NCI-H1092 treated with DMSO at 0.1 percent for 48 hours (cell line): ENCODE measurements around the gene PITX1.
A peak's percentile ranks its signal among the peaks of the same experiment; 100 is the strongest.

Experiments
- DNase-seq: peaks from one replicate; lab custom pipeline; 2025; lab: John Stamatoyannopoulos, UW

Gene PITX1

DNA sequence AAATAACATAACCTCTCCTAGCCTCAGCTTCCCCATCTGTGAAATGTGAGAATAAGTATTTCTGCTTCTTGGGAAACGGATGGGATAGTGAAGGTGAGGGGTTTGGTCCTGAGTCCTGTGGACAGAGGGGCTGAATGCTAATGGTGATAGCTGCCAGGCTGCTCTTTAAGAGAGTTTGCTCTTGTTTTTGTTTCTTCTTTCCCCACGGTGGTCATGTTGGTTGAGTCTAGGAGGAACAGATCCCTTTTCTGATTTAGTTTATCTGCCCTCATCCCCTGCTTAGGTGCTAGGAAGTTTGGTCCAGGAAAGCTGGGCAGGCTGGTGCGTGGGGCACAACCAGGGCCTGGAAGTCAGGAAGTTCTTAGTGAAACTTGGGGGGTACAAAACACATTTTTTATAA lies 7.7 kb upstream of the PITX1 start:
- no peak for DNase-seq

DNA sequence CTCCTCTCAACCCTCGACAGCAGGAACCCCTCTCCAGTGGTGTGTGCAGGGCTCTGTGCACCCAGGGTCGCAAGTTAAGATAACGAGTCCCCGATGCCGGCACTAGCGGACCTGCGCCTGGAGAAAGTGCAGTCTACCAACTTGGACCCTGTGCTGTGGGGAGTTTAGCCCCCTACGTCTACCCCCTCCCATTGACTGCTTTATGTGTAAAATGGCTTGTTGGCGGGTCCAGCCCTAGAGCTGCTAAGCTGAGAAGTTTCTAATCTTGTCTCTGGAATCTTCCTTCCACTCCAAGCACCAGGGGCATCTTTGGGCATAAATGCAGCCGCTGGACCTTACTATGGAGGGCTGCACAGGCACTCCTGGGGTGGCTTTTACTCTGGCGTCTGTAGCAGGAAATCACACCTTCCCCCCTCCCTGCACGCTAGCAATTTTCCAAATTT lies 7.1 kb upstream of the PITX1 start:
- DNase-seq: no peak

DNA sequence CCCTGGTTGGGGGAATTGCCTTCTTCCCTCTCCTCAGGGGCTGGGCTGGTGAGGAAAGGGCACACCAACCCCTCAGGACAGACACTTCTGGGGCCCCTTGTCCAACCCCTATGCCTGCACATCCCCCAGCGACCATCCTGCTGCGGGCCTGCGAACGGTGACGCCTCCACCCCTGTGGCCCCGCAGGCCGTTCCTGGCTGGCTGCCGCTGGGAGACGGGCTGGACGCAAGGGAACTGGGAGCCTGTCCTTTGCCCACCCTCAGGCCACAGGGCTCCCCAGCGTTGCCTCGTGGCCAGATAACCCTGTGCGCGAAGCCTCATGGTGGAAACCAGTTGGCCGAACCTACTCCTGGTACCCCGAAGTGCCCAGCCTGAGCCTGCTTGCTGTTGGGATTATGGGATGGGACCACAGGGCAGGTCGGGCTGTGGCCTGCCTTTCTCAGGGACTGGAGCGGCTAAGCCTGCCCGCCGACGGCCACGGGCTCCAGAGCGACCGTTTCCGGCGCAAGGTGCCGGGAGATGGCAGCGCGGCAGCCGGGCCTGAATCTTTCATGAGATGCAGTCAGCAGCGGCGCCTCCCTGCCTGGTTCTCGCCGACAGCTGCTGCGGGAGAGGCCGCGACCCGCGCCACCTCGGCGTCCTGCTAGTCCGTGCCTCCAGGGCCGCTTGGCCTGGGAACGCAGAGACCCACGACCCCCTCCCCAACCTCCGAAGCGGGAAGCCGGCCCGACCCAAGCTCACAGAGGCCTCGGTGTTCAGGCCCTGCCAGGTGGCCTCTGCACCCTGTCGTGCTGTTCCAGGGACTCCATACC lies 6.5 kb upstream of the PITX1 start:
- no peak for DNase-seq

DNA sequence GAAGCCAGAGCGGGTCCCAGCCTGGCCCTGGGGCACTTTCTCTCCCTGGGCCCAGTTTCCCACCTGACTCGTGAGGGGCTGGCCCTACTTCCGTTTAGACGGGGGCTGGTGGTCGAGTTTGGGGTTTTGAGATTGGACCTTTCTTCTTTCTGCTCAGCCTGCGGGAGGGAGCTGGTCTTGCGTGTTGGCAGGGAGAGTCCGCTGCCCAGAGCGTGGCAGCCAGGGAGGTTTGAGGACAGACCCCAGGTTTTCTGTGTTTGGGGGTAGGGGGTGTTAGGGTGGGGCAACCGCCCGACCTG lies 6.0 kb upstream of the PITX1 start:
- DNase-seq: no peak

DNA sequence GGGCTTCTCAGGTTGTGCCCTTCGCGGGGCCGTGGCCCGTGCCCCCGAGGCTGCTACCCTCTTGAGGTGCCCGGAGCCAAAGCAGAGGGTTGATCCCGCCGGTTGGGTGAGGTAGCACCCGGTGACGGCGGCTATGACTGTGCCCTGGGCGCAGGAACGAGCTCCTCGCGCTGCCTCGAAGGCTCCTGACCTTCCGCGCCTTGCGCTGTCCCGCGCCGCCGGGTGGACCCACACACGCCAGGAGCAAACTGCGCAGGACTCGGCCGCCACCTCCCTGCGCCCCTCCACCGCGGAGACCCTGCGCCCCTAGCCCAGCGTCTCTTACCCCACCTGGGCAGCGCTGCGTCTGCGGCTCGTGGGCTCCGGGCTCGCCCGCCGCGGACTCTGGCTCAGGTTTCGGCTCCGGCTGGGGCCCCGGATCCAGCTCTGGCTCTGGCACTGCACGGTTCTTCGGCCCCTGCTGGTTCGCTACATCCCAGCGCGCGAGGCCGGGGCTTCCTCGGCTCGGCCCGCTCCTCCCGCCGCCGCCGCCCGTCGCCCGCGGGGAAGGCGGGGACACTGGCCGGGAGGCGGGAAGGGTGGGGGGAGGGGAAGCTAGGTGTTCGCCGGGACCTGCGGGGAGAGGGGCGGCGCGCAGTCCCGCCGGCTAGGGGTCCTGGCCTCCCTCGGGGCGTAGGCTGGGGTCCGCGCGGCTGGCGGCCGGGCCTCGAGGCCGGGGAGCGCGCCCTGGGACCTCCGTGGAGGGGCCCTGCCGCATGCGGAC lies 5.4 kb upstream of the PITX1 start:
- no peak for DNase-seq

DNA sequence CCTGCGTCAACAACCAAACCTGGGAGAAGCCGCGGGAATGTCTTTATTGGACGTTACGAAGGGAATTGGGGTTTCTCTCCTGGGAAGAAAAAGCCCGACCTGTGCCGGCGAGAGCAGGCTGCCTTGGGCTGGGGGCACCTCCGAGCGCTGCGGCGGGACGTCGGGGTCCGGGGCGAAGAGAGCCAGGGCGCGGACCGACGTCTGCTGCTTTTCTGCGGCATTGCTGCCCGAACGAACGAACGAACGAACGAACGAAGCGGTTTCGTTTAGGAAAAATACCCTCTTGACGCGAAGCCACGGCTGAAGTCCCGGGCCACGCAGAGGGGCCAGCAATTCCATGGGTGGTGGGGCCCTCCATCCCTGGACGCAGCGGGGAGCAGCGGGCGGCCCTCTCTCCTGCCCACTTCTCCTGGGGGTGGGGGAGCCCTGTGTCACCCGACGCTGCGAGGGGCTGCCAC lies 4.8 kb upstream of the PITX1 start:
- no peak for DNase-seq

DNA sequence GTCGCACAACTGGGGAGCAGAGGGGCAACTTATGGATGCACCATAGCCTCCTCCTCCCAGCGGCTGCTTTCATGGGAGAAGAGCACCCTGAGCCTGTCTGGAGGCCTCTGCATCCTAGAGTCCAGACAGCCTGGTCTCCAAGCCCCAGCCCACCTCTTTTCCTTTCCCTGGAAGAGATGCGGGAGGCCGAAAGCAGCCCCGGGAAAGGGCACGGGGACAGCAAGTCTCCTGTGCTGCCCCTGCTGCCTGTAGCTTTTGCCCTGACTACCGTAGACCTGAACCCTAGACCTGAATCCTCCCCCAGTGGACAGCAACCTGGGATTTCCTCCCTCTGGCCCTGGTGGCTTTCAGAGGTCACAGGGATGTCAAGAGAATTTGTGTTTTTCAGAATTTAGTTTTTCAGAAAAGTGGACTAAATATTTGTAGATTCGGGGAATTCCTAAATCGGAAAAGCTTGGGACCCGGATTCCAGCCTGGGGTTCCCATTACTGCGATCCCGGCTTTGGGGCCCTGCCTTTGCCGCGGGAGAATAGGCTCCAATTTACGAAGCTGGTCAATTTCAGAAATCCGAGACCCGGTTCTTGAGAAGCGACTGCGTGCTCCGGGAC lies 4.3 kb upstream of the PITX1 start:
- no peak for DNase-seq

DNA sequence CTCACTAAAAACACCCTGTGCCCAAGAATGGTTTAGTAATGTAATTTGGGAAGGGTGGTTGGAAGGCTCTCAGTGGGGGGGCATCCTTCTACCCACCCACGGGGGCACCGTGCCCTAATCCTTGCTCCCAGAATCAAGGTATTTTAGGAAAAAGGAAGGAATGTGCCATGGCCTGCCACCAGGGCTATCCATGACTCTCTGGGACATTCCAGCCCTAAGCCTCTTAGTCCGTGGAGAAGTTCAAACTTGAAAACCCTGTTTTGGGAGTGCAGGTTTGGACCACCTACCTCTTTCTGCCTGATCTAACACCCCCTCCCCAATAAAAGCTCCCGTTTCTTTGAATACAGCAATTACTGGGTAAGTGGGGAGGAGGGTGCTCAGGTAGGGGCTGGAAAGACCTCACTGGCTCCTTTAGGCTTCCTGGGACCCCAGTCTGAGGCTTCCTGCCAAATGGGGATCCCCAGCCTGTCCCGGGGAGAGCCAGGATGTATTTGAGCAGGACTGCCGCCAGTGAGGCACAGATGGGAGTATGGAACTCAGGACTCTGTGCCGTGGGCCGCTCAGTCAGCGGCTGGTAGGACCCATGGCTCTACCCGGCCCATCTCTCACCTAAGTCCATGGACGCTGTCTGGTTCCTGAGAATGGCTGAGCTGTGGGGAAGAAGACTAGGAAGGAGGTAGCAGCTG lies 3.6 kb upstream of the PITX1 start:
- DNase-seq: no peak

DNA sequence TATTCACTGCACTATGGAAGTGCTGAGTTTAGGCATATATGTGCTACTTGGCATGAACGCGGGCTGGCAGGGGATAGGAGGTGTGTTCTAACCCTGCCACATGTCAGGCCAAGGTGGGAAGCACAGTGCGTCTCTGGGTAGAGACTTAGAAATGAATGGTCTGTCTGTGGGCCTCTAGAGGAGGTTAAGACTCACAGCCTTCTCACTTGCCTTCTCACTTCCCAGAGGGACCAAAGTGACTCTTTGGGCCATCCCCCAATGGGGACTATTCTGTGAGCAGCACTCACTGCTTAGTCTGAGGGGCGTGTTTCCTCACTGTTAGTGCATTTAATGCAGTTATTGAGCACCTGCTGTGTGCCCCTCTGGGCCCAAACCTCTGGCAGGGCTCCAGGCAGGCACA lies 2.4 kb upstream of the PITX1 start:
- DNase-seq: no peak

DNA sequence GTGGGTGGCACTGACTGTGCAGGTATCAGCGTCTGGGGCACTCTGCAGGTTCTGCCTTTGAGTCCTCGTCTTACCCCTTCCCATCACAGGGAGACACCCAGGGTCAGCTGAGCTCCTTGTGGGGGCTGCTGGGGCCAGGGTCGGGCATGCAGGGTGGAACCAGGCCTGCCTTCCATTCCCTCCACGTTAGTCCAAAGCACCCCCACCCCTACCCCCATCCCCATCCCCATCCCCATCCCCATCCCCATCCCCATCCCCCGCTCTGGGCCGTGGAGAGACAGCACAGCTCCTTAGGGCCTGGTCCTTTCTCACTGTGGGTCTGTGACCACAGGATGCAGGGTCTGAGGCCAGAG lies 1.6 kb upstream of the PITX1 start:
- DNase-seq: no peak

DNA sequence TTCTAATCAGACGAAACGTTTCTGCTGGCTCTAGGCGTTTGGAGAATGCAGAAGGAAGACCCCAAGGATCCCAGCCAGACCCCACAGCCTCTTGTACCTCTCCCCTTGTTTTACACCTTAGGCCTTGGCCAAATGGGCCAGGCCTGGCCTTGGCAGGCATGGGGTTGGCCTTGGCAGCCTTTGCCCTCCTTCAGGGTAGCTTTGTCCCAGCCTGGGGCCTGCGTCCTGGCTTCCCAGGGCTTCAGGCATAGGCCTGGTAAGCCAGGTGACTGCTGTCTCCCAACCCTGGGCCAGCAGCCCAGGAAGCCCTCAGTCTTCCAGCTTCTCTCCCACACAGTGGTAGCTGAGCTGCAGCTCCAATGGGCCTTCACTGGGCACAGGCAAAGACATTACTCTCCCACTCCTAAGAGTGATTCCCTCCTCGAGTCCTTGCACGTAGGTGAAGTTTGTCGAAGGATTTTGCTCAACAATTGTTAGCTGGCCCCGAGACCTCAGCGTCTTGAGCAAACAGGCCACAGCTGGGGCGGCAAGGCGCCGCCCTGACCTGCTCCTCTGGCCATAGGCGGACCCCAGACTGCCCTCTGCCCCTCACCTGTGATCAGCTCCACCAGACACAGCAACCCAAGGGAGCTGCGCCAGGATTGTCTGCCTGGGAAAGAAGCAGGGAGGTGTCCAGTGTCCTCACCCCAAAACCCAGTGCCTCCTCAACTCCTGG lies 1.1 kb upstream of the PITX1 start:
- no peak for DNase-seq

DNA sequence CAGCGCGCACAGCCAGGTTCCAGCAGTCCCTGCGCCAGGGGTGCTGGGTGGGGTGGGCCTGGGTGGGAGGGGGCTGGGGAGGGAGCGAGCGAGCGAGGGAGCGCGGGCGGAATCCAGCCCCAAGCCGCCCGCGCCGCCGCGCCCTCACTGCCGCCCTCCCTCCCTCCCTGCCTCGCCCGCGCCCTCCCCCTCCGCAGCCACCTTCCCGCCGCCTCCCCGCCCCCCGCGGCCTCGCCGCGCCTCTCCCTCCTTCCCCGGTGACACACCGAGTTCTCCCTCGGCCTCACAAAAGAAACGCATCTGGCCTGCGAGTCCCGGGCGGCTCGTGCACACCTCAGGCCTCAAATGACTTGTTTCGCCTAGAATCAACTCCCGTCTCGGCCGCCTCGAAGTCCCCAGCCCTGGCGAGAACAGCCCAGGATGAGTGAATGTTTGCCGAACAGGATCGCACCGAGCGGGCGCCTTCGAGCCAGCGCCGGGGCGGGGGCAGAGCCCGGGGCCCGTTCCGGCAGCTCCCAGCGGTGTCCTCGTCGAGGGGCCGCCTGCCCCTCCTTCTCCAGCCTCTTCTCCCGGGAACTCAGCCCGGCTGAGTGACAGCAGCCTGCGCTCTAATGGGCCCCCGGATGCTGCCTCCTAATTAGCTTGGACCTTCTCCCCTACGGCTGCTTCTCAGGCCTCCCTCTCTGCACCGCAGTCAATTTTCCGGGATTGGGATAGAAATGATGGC lies 371 bp upstream of the PITX1 start:
- DNase-seq: peak; percentile 67

DNA sequence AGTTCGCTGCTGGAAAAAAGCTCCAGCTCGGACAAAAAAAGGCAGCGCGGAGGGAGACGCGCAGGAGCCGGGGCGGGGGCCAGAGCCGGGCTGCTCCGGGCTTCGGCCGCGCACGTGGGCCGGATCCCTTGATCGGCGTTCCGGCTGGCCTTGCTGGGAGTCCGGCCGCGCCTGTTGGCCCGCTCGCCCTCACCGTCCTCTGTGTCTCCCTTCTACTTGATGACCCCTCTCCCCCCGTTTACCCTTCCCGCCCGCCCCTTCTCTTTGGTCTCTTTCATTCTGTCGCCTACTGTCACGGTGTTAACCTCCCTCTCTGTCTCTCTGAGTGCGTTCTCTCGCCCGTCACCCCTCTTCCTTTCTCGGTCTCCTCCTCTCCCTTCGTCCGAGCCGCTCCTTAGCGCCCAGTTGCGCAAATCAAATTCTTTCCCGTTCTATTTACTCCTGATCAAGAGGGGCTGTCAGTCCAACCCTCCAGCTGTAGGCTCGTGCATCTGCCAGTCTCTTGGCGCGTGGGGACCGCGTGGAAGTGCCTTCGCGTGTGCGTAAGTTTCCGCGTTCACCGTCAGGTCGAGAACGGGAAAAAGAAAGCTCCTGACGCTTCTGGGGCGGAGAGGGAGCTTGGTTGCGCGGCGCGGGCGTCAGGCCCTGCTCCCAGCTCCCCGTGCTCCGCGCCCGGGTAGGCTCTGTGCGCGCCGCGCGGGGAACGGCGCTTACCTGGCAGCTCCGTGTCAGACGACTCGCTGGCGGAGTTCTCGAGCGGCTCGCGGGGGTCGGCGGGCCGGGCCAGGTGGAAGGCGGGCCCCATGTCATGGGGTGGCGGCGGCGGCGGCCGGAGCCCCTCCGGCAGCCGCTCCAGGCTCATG lies 798 bp downstream of the PITX1 start:
- peak; percentile 49 for DNase-seq

DNA sequence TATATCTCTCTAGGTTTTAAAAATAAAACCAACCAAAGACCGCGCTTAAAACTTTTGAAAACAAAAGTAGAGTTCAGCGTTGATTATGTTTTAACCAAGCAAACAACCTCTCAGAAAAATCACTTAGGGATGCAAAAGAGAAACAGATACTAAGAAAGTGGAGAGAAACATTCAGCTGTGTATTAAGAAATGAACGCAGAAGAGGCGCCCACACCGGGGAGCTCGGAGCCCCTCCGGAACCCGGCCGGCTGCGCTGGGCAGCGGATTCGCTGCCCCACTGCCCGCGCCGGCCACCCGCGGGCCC lies 1.4 kb downstream of the PITX1 start:
- no peak for DNase-seq

DNA sequence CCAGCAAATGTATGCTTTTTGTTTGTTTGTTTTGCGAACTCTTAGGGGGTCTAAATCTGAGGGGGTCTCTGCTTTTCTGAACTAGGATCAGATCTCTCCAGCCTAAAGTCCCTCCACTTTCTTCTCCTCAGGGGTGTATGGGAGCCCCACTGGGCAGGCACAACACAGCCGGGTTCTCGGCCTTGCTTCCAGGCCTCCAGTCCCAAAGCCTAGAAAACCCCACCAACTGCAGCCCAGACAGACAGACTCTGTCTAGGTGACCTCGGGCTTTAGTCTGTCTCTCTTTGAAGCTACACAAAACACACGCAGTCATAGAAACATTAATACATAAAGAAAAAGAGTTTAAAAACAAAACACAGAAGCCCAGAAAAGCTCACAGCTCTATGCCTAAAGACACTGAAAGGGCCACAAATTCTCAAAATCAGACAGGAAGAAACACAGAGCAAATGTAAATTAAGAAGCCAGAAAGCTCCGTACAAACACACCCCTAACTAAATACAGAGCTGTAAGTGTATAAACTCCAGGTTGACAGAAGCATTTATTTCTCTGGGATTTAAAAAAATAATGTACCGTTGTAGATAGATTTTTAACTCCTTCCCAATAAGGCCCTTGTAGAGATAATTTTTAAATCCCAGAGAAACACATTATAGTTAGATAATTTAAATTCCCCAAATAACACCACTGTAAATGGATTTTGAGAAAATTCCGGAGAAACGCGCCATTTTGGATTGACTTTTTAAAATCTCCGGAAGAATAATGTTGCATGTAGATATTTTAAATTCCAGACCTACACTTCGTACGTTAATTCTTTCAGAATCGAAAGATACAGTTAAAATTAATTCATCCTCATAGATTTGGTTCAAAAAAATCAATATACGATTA lies 2.0 kb downstream of the PITX1 start:
- DNase-seq: no peak

DNA sequence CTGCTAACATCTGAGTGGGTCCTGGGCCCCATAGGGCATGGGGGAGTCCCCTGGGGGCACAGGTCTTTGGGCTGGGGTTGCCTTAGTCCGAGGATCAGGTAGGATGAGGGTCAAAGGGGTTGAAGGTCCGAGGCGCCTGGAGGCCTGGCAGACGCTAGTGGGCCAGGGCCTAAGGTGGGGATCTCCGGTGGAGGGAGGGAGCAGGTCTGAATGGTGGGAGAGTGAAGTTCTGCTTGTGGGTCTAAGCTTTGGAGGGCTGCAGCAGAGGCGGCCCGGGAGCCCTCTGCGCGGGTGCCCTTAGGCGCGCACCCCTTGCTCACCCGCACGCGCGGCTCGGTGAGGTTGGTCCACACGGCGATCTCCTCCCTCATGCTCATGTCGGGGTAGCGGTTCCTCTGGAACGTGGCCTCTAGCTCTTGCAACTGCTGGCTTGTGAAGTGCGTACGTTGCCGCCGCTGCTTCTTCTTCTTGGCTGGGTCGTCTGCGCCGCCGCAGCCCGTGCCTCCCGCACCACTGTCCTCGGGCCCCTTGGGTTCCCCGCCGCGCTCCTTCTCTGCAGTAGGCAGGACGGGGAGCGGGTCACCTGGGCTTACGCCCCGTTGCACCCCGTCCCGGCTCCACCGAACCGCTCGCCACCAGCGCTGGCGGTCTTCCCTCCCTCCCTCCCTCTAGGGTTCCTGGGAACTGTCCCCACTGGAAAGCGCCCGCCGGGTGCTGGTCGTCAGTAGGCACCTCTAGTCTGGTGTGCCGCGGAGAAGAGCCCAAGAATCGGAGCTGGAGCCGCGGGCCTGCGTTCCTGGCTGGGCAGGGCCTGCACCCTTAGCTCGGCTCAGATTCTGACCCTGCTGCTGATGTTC lies 2.8 kb downstream of the PITX1 start:
- DNase-seq: no peak

DNA sequence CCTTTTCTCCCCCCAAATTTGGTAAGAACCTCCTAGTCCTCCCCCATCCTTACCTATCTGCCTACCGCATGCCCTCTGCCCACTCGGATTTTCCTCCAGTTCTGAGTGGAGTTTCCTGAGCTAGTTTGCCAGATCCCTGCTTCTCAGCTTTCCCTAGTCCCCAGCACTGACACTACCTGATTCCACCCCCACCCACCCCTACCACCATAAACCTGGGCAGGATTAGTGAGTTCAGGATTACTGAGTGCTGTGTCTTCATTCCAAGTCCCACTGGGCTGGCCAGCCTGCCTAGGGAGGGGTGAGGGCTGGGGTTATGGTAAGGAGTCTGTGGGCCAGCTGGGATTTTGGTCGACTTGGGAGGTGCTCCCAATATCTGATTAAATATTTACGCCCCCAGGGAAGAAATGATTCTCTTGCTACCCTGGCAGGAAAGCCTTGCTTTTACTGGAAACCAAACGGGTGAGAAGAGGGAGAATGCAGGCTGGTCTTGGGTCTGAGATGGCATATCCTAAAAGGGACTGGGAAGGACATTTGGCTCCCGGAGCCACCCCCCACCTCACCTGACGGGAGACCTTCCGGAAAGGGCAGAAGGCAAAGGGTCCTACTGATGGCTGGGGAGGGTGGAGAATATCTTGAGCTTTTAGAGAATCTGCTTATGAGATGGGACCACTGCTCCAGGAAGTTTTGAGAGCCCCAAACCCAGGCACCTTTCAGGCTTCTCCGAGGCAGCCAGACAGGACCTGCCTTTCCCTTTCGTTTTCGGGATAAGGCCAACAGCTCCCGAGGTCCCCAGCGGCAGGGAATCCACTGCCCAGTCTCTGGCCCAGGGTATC lies 3.7 kb downstream of the PITX1 start:
- no peak for DNase-seq
